ENCODE results near the gene PRSS38.

The PRSS38 gene

GRCh38 chr1:227883641-227884301 is 68.3 kb downstream of the PRSS38 start:
- no peaks in the 10 kb centered on the region for H3K79me2 ChIP-seq
- H3K4me3 ChIP-seq (ENCODE audit: low read depth, low read length), result no peak overlapping the region
- no peaks in the 10 kb centered on the region for H3K36me3 ChIP-seq (ENCODE audit: control insufficient read depth, insufficient read depth, low read length)
- no peaks in the 10 kb centered on the region for H3K4me1 ChIP-seq
- H3K27me3 ChIP-seq (ENCODE audit: control insufficient read depth, insufficient read depth, low read length), result no peaks in the 10 kb centered on the region
- H3K9ac ChIP-seq, result no peak overlapping the region
- no peak overlapping the region for H3K27ac ChIP-seq
- no peak overlapping the region for H3K4me2 ChIP-seq (ENCODE audit: low read length)
- H2AFZ ChIP-seq, result no peak overlapping the region
- H3K9me3 ChIP-seq (ENCODE audit: control insufficient read depth, low read length), result no peaks in the 10 kb centered on the region
- TF ChIP-seq, protein P1, sequence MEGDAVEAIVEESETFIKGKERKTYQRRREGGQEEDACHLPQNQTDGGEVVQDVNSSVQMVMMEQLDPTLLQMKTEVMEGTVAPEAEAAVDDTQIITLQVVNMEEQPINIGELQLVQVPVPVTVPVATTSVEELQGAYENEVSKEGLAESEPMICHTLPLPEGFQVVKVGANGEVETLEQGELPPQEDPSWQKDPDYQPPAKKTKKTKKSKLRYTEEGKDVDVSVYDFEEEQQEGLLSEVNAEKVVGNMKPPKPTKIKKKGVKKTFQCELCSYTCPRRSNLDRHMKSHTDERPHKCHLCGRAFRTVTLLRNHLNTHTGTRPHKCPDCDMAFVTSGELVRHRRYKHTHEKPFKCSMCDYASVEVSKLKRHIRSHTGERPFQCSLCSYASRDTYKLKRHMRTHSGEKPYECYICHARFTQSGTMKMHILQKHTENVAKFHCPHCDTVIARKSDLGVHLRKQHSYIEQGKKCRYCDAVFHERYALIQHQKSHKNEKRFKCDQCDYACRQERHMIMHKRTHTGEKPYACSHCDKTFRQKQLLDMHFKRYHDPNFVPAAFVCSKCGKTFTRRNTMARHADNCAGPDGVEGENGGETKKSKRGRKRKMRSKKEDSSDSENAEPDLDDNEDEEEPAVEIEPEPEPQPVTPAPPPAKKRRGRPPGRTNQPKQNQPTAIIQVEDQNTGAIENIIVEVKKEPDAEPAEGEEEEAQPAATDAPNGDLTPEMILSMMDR (IDR thresholded peaks at IDR 0.05), result no peak

DNA sequence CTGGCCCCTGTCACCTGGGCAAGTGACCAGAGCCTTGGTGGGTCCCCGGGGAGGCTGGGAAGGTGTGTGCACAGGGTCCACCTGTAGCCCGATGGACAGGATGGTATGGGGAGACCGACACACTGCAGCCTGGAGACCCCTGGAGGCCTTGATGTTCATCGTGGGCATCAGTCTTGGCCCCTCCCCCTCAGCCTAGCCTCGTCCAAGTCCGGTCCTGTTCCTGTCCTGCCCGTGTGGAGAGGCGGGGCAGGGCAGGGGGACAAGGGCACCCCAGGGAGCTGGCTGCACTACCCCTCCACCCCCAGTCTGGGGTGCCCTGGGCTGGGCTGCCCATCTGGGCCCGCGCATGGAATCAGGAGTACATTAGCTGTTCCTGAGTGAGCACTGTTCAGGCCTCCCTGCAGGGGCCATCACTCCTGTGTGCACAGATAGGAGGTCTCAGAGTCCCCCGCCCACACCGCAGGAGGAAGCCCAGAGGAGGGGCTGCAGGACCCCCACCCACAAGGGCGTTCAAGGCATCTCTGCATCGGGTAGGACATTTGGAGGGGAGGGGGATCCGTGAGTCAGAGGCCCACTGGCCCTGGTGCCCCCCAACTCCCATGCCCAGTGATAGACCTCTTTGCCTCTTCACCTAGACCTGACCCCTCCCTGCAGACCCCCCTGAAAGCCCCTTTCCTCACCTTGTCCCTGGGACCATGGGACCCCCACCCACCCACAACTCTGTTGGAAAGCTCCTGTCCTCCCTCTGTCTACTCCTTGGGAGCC is 69.1 kb downstream of the PRSS38 start:
- TF ChIP-seq, protein P1 (IDR thresholded peaks at IDR 0.05), result no peak
- Histone ChIP-seq H3K9me3 (ENCODE audit: control insufficient read depth, low read length) (no peaks in the 10 kb centered on the region), H3K4me3 (ENCODE audit: low read depth, low read length) (no peak overlapping the region), H3K79me2 (no peaks in the 10 kb centered on the region), H3K4me2 (ENCODE audit: low read length) (no peak overlapping the region), H3K9ac (no peak overlapping the region), H3K27me3 (ENCODE audit: control insufficient read depth, insufficient read depth, low read length) (no peaks in the 10 kb centered on the region), H2AFZ (no peak overlapping the region), H3K27ac (no peak overlapping the region), H3K36me3 (ENCODE audit: control insufficient read depth, insufficient read depth, low read length) (no peaks in the 10 kb centered on the region), H3K4me1 (no peaks in the 10 kb centered on the region)

GRCh38 chr1:227885135-227885647 is 69.7 kb downstream of the PRSS38 start:
- no peaks in the 10 kb centered on the region for H3K27me3 ChIP-seq (ENCODE audit: control insufficient read depth, insufficient read depth, low read length)
- H3K27ac ChIP-seq, result no peak overlapping the region
- no peaks in the 10 kb centered on the region for H3K36me3 ChIP-seq (ENCODE audit: control insufficient read depth, insufficient read depth, low read length)
- no peak overlapping the region for H2AFZ ChIP-seq
- no peak overlapping the region for H3K4me2 ChIP-seq (ENCODE audit: low read length)
- no peaks in the 10 kb centered on the region for H3K4me1 ChIP-seq
- H3K79me2 ChIP-seq, result no peaks in the 10 kb centered on the region
- TF ChIP-seq, protein P1 (IDR thresholded peaks at IDR 0.05), result no peak
- no peak overlapping the region for H3K9ac ChIP-seq
- H3K4me3 ChIP-seq (ENCODE audit: low read depth, low read length), result no peak overlapping the region
- no peaks in the 10 kb centered on the region for H3K9me3 ChIP-seq (ENCODE audit: control insufficient read depth, low read length)

DNA sequence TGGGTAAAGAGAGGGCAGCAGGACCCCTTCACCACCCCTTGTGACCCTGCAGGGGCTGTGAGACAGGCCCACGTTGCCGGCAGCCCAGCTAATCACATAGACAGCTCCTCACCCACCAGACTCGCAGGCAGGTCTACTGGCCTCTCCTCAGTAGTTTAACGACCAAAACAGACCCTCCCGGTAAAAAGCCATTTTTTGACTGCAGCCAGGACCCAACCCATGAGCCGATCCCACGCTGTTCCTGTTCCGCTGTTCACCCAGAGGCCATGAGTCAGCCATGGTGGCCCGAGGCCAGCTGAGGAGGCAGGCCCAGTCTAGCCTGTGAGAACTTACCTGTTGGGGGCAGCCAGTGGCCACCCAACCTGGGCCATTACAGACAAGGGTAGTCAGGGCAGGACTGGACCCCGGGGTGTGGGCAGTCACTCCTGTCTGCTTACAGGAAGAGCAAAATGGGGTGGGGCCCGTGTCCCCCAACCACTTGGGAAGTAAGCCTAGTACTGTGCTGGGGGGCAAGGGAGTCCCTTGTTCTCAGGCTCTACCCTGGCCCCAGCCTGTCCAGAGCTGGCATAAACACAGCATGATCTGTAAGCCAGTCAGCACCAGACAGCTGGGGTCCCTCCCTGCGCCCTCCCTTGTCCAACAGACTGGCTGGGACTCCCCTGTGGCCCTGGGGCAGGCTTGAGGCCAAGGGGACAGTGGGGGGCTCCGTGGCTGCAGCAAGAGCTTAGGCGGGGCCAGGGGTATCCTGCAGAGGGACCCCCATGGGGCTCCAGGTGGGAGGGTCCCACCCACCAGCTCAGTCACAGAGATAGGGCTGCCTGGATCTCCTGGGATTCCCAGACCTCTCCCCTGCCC is 70.4 kb downstream of the PRSS38 start:
- no peak overlapping the region for H3K4me3 ChIP-seq (ENCODE audit: low read depth, low read length)
- no peak overlapping the region for H3K9ac ChIP-seq

More for the DNA sequence above, 70.4 kb downstream of the PRSS38 start:
- H3K4me2 ChIP-seq (ENCODE audit: low read length), result no peak overlapping the region
- no peaks in the 10 kb centered on the region for H3K9me3 ChIP-seq (ENCODE audit: control insufficient read depth, low read length)
- no peak overlapping the region for H3K27ac ChIP-seq
- no peaks in the 10 kb centered on the region for H3K36me3 ChIP-seq (ENCODE audit: control insufficient read depth, insufficient read depth, low read length)
- H3K79me2 ChIP-seq, result no peaks in the 10 kb centered on the region
- no peak overlapping the region for H2AFZ ChIP-seq
- no peaks in the 10 kb centered on the region for H3K4me1 ChIP-seq
- no peaks in the 10 kb centered on the region for H3K27me3 ChIP-seq (ENCODE audit: control insufficient read depth, insufficient read depth, low read length)
- TF ChIP-seq, protein P1 (IDR thresholded peaks at IDR 0.05), result no peak
